HL-60 (cell line): Measurements from ENCODE around the gene ZDBF2.
"Not testable (repeated sequence)": the region's sequence is repeated elsewhere in the genome, so short reads cannot be mapped to it uniquely, and the experiment has no call there.

Source experiments
- GABPA ChIP-seq: IDR thresholded peaks from 2 replicates; pipeline ENCODE4 v1.6.1; 2012; ENCODE audit warnings: low read depth
- POLR2AphosphoS5 ChIP-seq: IDR thresholded peaks from 2 replicates; pipeline ENCODE4 v1.6.1; 2012; ENCODE audit warnings: low read depth
- SPI1 ChIP-seq: IDR thresholded peaks from 2 replicates; pipeline ENCODE4 v1.6.1; 2012; ENCODE audit warnings: low read depth, mild to moderate bottlenecking, borderline replicate concordance
- TF ChIP-seq, protein P1 (sequence below): IDR thresholded peaks from one replicate; pipeline ENCODE4 v1.5.1; 2011; ENCODE audit warnings: low read length, control low read depth, inconsistent platforms; ENCODE audit not compliant: insufficient read depth
- TF ChIP-seq, protein P2 (sequence below): IDR thresholded peaks from 2 replicates; pipeline ENCODE4 v1.6.1; 2012; ENCODE audit warnings: low read depth; ENCODE audit not compliant: insufficient replicate concordance

DNA sequence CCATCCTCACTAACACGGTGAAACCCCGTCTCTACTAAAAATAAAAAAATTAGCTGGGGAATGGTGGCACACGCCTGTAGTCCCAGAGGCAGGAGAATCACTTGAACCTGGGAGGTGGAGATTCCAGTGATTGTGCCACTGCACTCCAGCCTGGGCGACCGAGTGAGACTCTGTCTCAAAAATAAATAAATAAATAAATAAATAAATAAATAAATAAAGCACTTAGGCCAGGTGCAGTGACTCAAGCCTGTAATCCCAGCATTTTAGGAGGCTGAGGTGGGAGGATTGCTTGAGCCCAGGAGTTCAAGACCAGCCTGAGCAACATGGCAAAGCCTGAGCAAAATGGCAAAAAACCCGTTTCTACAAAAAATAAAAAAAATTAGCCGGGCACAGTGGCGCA, 15.8 kb upstream of the ZDBF2 start:
- TF ChIP-seq POLR2AphosphoS5, GABPA, SPI1: not testable (repeated sequence)
- TF ChIP-seq, protein P1, sequence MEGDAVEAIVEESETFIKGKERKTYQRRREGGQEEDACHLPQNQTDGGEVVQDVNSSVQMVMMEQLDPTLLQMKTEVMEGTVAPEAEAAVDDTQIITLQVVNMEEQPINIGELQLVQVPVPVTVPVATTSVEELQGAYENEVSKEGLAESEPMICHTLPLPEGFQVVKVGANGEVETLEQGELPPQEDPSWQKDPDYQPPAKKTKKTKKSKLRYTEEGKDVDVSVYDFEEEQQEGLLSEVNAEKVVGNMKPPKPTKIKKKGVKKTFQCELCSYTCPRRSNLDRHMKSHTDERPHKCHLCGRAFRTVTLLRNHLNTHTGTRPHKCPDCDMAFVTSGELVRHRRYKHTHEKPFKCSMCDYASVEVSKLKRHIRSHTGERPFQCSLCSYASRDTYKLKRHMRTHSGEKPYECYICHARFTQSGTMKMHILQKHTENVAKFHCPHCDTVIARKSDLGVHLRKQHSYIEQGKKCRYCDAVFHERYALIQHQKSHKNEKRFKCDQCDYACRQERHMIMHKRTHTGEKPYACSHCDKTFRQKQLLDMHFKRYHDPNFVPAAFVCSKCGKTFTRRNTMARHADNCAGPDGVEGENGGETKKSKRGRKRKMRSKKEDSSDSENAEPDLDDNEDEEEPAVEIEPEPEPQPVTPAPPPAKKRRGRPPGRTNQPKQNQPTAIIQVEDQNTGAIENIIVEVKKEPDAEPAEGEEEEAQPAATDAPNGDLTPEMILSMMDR = not testable (repeated sequence)
- TF ChIP-seq, protein P2, sequence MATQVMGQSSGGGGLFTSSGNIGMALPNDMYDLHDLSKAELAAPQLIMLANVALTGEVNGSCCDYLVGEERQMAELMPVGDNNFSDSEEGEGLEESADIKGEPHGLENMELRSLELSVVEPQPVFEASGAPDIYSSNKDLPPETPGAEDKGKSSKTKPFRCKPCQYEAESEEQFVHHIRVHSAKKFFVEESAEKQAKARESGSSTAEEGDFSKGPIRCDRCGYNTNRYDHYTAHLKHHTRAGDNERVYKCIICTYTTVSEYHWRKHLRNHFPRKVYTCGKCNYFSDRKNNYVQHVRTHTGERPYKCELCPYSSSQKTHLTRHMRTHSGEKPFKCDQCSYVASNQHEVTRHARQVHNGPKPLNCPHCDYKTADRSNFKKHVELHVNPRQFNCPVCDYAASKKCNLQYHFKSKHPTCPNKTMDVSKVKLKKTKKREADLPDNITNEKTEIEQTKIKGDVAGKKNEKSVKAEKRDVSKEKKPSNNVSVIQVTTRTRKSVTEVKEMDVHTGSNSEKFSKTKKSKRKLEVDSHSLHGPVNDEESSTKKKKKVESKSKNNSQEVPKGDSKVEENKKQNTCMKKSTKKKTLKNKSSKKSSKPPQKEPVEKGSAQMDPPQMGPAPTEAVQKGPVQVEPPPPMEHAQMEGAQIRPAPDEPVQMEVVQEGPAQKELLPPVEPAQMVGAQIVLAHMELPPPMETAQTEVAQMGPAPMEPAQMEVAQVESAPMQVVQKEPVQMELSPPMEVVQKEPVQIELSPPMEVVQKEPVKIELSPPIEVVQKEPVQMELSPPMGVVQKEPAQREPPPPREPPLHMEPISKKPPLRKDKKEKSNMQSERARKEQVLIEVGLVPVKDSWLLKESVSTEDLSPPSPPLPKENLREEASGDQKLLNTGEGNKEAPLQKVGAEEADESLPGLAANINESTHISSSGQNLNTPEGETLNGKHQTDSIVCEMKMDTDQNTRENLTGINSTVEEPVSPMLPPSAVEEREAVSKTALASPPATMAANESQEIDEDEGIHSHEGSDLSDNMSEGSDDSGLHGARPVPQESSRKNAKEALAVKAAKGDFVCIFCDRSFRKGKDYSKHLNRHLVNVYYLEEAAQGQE = not testable (repeated sequence)
